Right lobe of liver (tissue), 6 donors: ENCODE measurements around the gene ZNF521. TPM values are rescaled to one million over a fixed set of nuclear protein-coding genes. Genes with fewer than 3 reads are reported as not detected.

Source experiments
- ATAC-seq, 4 donors: fragments of 200-7000 bp; cut with Tn5 transposase; one replicate each; pipeline ENCODE4 v1.9.1; 2020; ENCODE audit warnings: mild to moderate bottlenecking in 4 of 4, moderate library complexity in 4 of 4
- DNase-seq, 3 donors: peaks; one replicate each; pipeline ENCODE4 v3.0.0-alpha.2; 2020
- H3K27ac ChIP-seq, 3 donors: fragments of 200-600 bp; one replicate each; pipeline ENCODE4 v1.8.0; 2022
- H3K27me3 ChIP-seq, 2 donors: fragments of 200-600 bp; one replicate each; pipeline ENCODE4 v1.8.0; 2022
- H3K36me3 ChIP-seq, 4 donors: fragments of 200-600 bp; sonication (generic) in 1 of 4; one replicate each; pipeline versions ENCODE4 v1.5.1 to v1.8.0; 2017 to 2022; ENCODE audit warnings: control low read depth in 1 of 4
- H3K4me1 ChIP-seq, 4 donors: fragments of 200-600 bp; sonication (generic) in 1 of 4; one replicate each; pipeline versions ENCODE4 v1.5.1 to v1.8.0; 2017 to 2022; ENCODE audit warnings: control low read depth in 1 of 4
- H3K4me3 ChIP-seq, 3 donors: fragments of 200-600 bp; one replicate each; pipeline ENCODE4 v1.8.0; 2022
- H3K9me3 ChIP-seq, 4 donors: fragments of 200-600 bp; sonication (generic) in 1 of 4; one replicate each; pipeline versions ENCODE4 v1.5.1 to v1.8.0; 2017 to 2022; ENCODE audit warnings: control low read depth in 1 of 4
- POLR2A ChIP-seq: fragments of 450-650 bp; IDR thresholded peaks from one replicate; pipeline ENCODE4 v1.6.1; 2017; ENCODE audit warnings: antibody characterized with exemption, mild to moderate bottlenecking
- WGBS: methylation state at CpG from one replicate; pipeline ENCODE4 v1.1.6; 2018; ENCODE audit warnings: low coverage, low lambda C conversion rate; ENCODE audit not compliant: insufficient coverage; ENCODE audit errors: missing lambda C conversion rate; 5-methylcytosine and 5-hydroxymethylcytosine counted together
- intact Hi-C, 2 donors: fragments of 100-400 bp; cut with DNase I; formaldehyde crosslinking; loops; one replicate each; pipeline versions ENCODE4 v1.11.2 to v1.14.1; 2022
- total RNA-seq, 6 experiments: library from RNA; depleted of rRNA in 2 of 6; stranded (reverse); fragments of >200 nt in 2 of 6; fragmentation: NEBNext Ultra II Directional in 3 of 6; extraction: Animal tissue kit (Norgen Biotek cat#: 25700) in 3 of 6; gene quantifications; one replicate each; pipeline versions ENCODE4 v1.1.0 to v1.2.4, GENCODE V29; 2016 to 2023
- TF ChIP-seq, protein P1 (sequence below), 4 donors: fragments of 200-600 bp in 3 of 4; fragments of 450-650 bp in 1 of 4; IDR thresholded peaks; one replicate each; pipeline versions ENCODE4 v1.5.1 to v1.8.0; 2016 to 2022; ENCODE audit warnings: antibody characterized with exemption in 4 of 4, mild to moderate bottlenecking in 2 of 4
- donor health status: DM: no; HTN: yes; CAD: no.
- donor health status: DM: no; HTN: no; CAD: no.
- donor health status: DM: no; HTN: no; CAD: no.
- donor health status: DM: no; HTN: yes; CAD: no.
- donor health status: DM: no; HTN: yes; CAD: no.

ZNF521 gene
- total RNA-seq, 6 experiments from 2014 or later = 0.31 to 2.9 (median 1.3) TPM

DNA sequence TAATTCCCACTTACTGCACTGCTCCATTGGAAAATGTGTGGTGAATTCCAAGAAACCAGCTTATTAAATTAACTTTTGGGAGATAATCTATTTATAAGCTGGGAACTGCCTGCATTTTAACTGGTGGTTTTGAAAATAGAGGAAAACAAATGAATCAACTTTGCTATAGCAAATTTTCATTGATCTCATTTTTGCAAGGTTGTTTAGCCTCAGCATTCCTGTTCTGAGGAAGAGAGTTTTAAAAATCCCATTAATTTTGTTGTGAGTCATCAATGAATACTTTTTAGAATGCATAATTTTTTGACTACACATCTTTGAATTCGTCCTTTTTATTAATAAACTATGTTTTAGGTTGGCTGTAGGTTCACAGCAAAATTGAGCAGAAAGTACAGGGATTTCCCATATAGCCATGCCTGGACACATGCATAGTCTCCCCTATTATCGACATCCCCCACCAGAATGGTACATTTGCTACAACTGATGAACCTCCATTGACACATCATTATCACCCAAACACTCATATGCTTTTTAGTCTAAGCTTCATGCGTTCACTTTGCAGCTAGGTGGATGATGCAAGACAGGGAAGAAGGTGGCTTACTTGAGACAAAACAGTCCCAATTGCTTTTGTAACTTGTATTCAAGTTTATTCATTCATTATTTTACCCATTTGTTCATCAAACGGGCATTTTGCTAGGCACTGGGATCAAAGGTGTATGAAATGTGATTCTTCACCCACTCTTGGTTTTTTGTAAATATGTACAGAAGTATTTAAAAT is 106.9 kb downstream of the ZNF521 start:
- DNase-seq (no peak), ATAC-seq (no peak)
- intact Hi-C loops = no loop called here
- Histone ChIP-seq H3K36me3 (no peaks in the 10 kb centered on the region), H3K9me3 (no peaks in the 10 kb centered on the region), H3K4me3 (no peak overlapping the region), H3K27ac (no peak overlapping the region), H3K27me3 (no peaks in the 10 kb centered on the region), H3K4me1 (no peaks in the 10 kb centered on the region)
- WGBS = 45% methylated on average over 4 of the region's 4 CpGs
- TF ChIP-seq POLR2A = no peak
- TF ChIP-seq, protein P1, sequence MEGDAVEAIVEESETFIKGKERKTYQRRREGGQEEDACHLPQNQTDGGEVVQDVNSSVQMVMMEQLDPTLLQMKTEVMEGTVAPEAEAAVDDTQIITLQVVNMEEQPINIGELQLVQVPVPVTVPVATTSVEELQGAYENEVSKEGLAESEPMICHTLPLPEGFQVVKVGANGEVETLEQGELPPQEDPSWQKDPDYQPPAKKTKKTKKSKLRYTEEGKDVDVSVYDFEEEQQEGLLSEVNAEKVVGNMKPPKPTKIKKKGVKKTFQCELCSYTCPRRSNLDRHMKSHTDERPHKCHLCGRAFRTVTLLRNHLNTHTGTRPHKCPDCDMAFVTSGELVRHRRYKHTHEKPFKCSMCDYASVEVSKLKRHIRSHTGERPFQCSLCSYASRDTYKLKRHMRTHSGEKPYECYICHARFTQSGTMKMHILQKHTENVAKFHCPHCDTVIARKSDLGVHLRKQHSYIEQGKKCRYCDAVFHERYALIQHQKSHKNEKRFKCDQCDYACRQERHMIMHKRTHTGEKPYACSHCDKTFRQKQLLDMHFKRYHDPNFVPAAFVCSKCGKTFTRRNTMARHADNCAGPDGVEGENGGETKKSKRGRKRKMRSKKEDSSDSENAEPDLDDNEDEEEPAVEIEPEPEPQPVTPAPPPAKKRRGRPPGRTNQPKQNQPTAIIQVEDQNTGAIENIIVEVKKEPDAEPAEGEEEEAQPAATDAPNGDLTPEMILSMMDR (IDR thresholded peaks at IDR 0.05) = no peak

DNA sequence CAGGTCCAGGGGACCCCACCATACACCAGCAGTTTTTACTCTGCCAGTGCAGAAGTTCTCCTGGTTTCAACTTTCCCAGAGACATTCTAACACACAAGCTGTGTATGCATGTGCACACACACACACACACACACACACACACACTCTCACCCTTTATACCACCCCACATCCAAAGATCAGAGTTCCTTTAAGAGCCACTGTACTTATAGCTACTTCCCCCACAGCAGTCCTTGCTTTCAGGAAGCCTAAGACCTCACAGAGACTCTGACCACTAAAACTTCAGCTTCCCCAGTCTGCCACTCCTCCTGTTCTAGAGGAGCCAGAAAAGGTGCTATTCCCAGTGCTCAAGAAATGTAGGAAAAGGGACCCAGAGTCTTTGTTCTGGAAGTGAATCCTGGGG is 107.8 kb downstream of the ZNF521 start:
- no peak for TF ChIP-seq POLR2A
- TF ChIP-seq, protein P1 (IDR thresholded peaks at IDR 0.05) = no peak
- Histone ChIP-seq H3K27me3 (no peaks in the 10 kb centered on the region), H3K9me3 (no peaks in the 10 kb centered on the region), H3K4me1 (no peaks in the 10 kb centered on the region), H3K4me3 (no peak overlapping the region), H3K36me3 (no peaks in the 10 kb centered on the region), H3K27ac (no peak overlapping the region)
- intact Hi-C loops = no loop called here
- no peak for ATAC-seq
- no peak for DNase-seq

GRCh38 chr18:25243754-25244153 is 108.2 kb downstream of the ZNF521 start:
- H3K4me3 ChIP-seq = no peak overlapping the region
- 78% methylated on average over 1 of the region's 1 CpG for WGBS
- DNase-seq = no peak
- no peaks in the 10 kb centered on the region for H3K9me3 ChIP-seq
- no peaks in the 10 kb centered on the region for H3K36me3 ChIP-seq
- TF ChIP-seq, protein P1 (IDR thresholded peaks at IDR 0.05) = no peak
- TF ChIP-seq POLR2A = no peak
- intact Hi-C loops = no loop called here
- H3K4me1 ChIP-seq = no peaks in the 10 kb centered on the region
- no peak for ATAC-seq
- no peak overlapping the region for H3K27ac ChIP-seq
- no peaks in the 10 kb centered on the region for H3K27me3 ChIP-seq

- H3K4me1 ChIP-seq = no peaks in the 10 kb centered on the region
- 16% methylated on average over 2 of the region's 2 CpGs for WGBS
- intact Hi-C loops = no loop called here
Measured at GRCh38 chr18:25243257-25243656, 108.7 kb downstream of the ZNF521 start.

More at GRCh38 chr18:25243257-25243656, 108.7 kb downstream of the ZNF521 start:
- H3K9me3 ChIP-seq = no peaks in the 10 kb centered on the region
- no peak overlapping the region for H3K4me3 ChIP-seq
- ATAC-seq (no peak), DNase-seq (no peak)
- TF ChIP-seq, protein P1 (IDR thresholded peaks at IDR 0.05) = no peak
- no peaks in the 10 kb centered on the region for H3K27me3 ChIP-seq
- H3K36me3 ChIP-seq = no peaks in the 10 kb centered on the region
- no peak overlapping the region for H3K27ac ChIP-seq
